ENCODE data around the gene DNMT3A. TPM values are rescaled to one million over a fixed set of nuclear protein-coding genes. Genes with fewer than 3 reads are reported as not detected.

Gene DNMT3A
- total RNA-seq, 4 donors from 2014 or later = 11.3 to 29.5 (median 16.9) TPM

DNA sequence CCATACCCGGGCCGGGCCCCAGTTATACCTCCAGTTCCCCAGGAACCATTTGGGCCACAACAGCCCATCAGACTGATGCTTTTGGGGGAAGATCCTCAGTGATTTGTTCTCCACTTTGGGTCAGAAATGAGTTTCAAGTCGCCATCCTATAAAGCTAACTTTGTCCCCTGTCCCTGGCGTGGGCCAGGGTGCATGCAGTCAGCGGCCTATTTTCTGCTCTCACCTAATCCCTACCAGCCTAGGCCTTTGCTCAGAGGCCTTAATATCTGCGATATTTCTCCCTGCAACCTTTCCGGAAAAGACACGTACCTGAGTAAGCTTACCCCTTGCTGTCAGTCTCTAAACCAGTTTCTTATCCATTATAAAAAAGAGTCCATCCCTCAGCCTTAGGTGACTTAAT is 7.2 kb downstream of the DNMT3A start:
- no peak for DNase-seq (ENCODE audit: extremely low spot score)
- no peaks in the 10 kb centered on the region for H3K9me3 ChIP-seq
- intact Hi-C loops (cut with DNase I) = no loop called here
- H3K4me3 ChIP-seq = no peak overlapping the region
- H3K27ac ChIP-seq (replicated peaks in 1 of 4) = no peak overlapping the region
- H3K27me3 ChIP-seq = no peaks in the 10 kb centered on the region
- TF ChIP-seq, protein P1, sequence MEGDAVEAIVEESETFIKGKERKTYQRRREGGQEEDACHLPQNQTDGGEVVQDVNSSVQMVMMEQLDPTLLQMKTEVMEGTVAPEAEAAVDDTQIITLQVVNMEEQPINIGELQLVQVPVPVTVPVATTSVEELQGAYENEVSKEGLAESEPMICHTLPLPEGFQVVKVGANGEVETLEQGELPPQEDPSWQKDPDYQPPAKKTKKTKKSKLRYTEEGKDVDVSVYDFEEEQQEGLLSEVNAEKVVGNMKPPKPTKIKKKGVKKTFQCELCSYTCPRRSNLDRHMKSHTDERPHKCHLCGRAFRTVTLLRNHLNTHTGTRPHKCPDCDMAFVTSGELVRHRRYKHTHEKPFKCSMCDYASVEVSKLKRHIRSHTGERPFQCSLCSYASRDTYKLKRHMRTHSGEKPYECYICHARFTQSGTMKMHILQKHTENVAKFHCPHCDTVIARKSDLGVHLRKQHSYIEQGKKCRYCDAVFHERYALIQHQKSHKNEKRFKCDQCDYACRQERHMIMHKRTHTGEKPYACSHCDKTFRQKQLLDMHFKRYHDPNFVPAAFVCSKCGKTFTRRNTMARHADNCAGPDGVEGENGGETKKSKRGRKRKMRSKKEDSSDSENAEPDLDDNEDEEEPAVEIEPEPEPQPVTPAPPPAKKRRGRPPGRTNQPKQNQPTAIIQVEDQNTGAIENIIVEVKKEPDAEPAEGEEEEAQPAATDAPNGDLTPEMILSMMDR (IDR thresholded peaks at IDR 0.05) = no peak
- TF ChIP-seq POLR2AphosphoS5 (IDR thresholded peaks at IDR 0.05) (no peak), POLR2A (IDR thresholded peaks at IDR 0.05; ENCODE audit: low read depth) (no peak), EP300 (IDR thresholded peaks at IDR 0.05) (no peak)
- no peaks in the 10 kb centered on the region for H3K36me3 ChIP-seq
- 86% methylated on average over 8 of the region's 8 CpGs for WGBS
- H3K4me1 ChIP-seq = peaks cover 59 to 98% (median 94%) of the 10 kb centered on the region in 4 donors

DNA sequence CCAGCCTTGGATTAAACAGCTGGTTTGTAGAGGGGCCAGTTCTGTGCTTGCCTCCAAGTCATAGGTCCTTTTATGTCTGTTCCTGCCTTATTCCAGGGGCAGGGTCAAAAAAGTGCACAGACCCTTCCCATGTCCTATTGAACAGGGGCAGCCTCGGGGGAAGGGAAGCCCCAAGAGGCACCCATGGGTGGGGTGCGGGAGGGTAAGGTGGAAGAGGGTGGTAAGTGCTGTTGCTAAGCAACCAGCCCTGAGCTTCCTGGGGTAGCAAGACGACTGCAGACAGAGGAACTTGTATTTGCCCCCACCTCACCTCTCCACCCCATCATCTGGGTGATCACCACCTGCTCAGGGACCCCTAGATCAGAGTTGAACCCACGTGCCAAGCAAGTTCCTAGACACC is 7.7 kb downstream of the DNMT3A start:
- TF ChIP-seq EP300 (IDR thresholded peaks at IDR 0.05) = no peak
- TF ChIP-seq POLR2AphosphoS5 (IDR thresholded peaks at IDR 0.05) = no peak
- TF ChIP-seq POLR2A (IDR thresholded peaks at IDR 0.05; ENCODE audit: low read depth) = no peak
- TF ChIP-seq, protein P1 (IDR thresholded peaks at IDR 0.05) = no peak
- no peak for DNase-seq (ENCODE audit: extremely low spot score)
- peaks cover 57 to 98% (median 94%) of the 10 kb centered on the region in 4 donors for H3K4me1 ChIP-seq
- intact Hi-C loops (cut with DNase I) = no loop called here
- no peaks in the 10 kb centered on the region for H3K36me3 ChIP-seq
- peak overlapping the region in 1 of 4 donors; percentile 34 for H3K27ac ChIP-seq (replicated peaks in 1 of 4)
- H3K27me3 ChIP-seq = no peaks in the 10 kb centered on the region
- WGBS = 76% methylated on average over 4 of the region's 4 CpGs
- H3K4me3 ChIP-seq = no peak overlapping the region
- H3K9me3 ChIP-seq = no peaks in the 10 kb centered on the region

DNA sequence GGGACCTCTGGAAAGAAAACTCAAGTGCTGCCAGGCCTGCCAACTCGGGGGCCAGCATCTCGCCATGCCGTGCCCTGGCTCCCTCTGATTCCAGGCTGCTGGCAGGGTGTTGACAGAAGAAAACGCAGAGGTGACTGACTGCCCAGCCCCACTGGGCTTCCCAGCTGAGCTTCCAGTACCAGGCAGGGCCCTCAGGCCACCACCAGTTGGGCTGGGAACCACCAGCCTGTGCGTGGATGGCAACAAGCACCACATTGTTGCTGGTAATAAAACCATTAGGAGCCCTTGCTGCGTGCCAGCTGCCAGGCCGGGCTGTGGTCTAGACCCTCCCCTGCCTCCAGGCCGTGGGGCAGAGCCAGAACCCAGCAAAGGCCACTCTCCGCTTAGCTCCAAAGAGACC is 9.2 kb downstream of the DNMT3A start:
- Histone ChIP-seq H3K9me3 (no peaks in the 10 kb centered on the region), H3K4me3 (no peak overlapping the region), H3K27ac (replicated peaks in 1 of 4) (peak overlapping the region in 3 of 4 donors; percentile 2 to 34 (median 15)), H3K4me1 (peaks cover 61 to 98% (median 92%) of the 10 kb centered on the region in 4 donors), H3K36me3 (no peaks in the 10 kb centered on the region), H3K27me3 (no peaks in the 10 kb centered on the region)
- intact Hi-C loops (cut with DNase I) = no loop called here
- DNase-seq (ENCODE audit: extremely low spot score) = no peak
- WGBS = 67% methylated on average over 6 of the region's 9 CpGs
- TF ChIP-seq EP300 (IDR thresholded peaks at IDR 0.05) (no peak), POLR2AphosphoS5 (IDR thresholded peaks at IDR 0.05) (no peak), POLR2A (IDR thresholded peaks at IDR 0.05; ENCODE audit: low read depth) (no peak)
- TF ChIP-seq, protein P1 (IDR thresholded peaks at IDR 0.05) = no peak

DNA sequence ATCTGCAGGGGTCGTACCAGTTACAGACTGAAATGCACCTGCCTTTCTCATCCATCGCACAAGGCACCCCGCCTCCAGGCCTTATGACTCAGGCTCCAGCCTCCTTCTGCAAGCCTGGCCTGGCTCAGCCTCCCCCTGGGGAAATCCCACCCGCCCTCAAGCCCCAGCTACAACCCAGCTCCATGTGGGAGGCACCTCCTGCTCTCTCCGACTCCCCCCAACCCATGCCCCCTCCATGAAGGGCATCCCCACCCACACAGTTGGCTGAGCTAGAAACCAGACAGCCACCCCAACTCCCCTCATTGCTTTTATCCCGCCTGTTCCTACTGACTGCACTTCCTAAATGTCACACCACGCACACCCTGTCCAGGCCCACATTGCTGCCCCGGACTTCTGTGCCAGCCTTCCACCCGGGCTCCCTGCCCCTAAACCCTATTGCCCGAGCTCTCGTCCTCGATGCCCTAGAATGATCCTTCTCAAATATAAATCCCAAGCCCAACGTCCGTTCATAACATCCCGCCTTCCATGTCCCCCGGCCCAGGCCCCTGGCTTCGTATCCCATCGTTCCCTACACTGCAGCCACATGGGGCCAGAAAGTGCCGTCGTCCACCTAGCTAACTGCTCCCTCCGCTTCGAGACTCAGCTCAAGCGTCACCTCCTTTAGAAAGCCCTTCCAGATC is 9.9 kb downstream of the DNMT3A start:
- H3K27ac ChIP-seq (replicated peaks in 1 of 4) = peak overlapping the region in 1 of 4 donors; percentile 2
- intact Hi-C loops (cut with DNase I) = no loop called here
- H3K9me3 ChIP-seq = peaks cover 0 to 3% (median under 1%) of the 10 kb centered on the region in 4 donors
- WGBS = 80% methylated on average over 19 of the region's 23 CpGs
- DNase-seq (ENCODE audit: extremely low spot score) = no peak
- peaks cover 56 to 95% (median 86%) of the 10 kb centered on the region in 4 donors for H3K4me1 ChIP-seq
- peaks cover 0 to 6% (median 3%) of the 10 kb centered on the region in 4 donors for H3K36me3 ChIP-seq
- H3K4me3 ChIP-seq = no peak overlapping the region
- H3K27me3 ChIP-seq = no peaks in the 10 kb centered on the region
- TF ChIP-seq POLR2AphosphoS5 (IDR thresholded peaks at IDR 0.05) (no peak), POLR2A (IDR thresholded peaks at IDR 0.05; ENCODE audit: low read depth) (no peak), EP300 (IDR thresholded peaks at IDR 0.05) (no peak)
- TF ChIP-seq, protein P1 (IDR thresholded peaks at IDR 0.05) = no peak
